ENCODE measurements around the gene NCAM1.

NCAM1 gene

DNA sequence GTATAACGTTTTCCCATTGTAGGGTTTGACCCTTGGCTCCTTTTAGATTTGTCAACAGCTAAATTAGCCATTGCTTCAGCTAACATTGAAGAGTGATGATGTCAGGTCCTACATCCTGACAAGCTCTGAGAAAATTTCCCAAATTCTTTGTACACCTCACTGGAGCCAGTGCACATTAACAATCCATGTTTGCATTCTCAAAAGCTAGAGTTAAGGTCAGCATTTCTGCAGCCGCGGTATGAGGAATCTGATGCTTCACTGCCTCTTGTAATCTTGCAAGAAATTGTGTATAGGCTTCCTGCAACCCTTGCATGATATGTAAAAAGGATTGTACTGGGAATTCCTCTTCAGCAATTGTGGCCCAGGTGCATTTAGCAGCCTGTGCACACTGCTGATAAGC is 33.1 kb upstream of the NCAM1 start:
- peaks cover 0 to 3% of the 10 kb centered on the region in 2 donors for H3K4me1 ChIP-seq (ENCODE audit: control insufficient read depth in 2 of 2, insufficient read depth in 1 of 2, low read depth in 1 of 2, low read length in 2 of 2)
- H3K9me3 ChIP-seq (replicated peaks in 1 of 2; ENCODE audit: control insufficient read depth in 2 of 2, insufficient read depth in 1 of 2, low read depth in 1 of 2, low read length in 2 of 2) = no peaks in the 10 kb centered on the region
- H3K36me3 ChIP-seq (replicated peaks in 1 of 2; ENCODE audit: control insufficient read depth in 2 of 2, insufficient read depth in 2 of 2, low read length in 2 of 2) = no peaks in the 10 kb centered on the region
- no peak overlapping the region for H3K4ac ChIP-seq (ENCODE audit: low read length)
- no peak overlapping the region for H2AFZ ChIP-seq (ENCODE audit: low read length)
- no peak overlapping the region for H4K8ac ChIP-seq (ENCODE audit: low read depth, low read length)
- H2BK15ac ChIP-seq (ENCODE audit: low read length) = no peak overlapping the region
- no peak overlapping the region for H2BK12ac ChIP-seq (ENCODE audit: low read length)
- DNase-seq (ENCODE audit: low spot score) = no peak
- H3K9ac ChIP-seq (ENCODE audit: low read depth, low read length, poor library complexity) = no peak overlapping the region
- no peak overlapping the region for H3K4me2 ChIP-seq (ENCODE audit: insufficient read depth, low read length, poor library complexity, severe bottlenecking)
- H3K23ac ChIP-seq (ENCODE audit: low read depth, low read length, poor library complexity) = no peak overlapping the region
- H3K14ac ChIP-seq (ENCODE audit: low read length) = no peak overlapping the region
- no CpG with 5 or more reads among the region's 3 CpGs for WGBS, 2 donors (ENCODE audit: extremely low coverage in 2 of 2, insufficient read length in 2 of 2, insufficient replicate concordance in 1 of 2)
- no peak overlapping the region for H2BK5ac ChIP-seq (ENCODE audit: low read length)
- no peak overlapping the region for H3K4me3 ChIP-seq (ENCODE audit: low read length in 2 of 2)
- H2AK5ac ChIP-seq (ENCODE audit: low read depth, low read length) = no peak overlapping the region
- H3K27ac ChIP-seq (replicated peaks; ENCODE audit: low read length) = no peak overlapping the region
- no peak overlapping the region for H4K91ac ChIP-seq (ENCODE audit: low read depth, low read length, poor library complexity)
- H3K27me3 ChIP-seq (ENCODE audit: control insufficient read depth in 3 of 3, insufficient read depth in 3 of 3, low read depth in 1 of 3, low read length in 3 of 3) = no peaks in the 10 kb centered on the region
- no peaks in the 10 kb centered on the region for H3K79me1 ChIP-seq (ENCODE audit: low read depth, low read length)
- no peak overlapping the region for H3K18ac ChIP-seq (ENCODE audit: low read length)
- no peak overlapping the region for H2BK120ac ChIP-seq (ENCODE audit: low read depth, low read length)

DNA sequence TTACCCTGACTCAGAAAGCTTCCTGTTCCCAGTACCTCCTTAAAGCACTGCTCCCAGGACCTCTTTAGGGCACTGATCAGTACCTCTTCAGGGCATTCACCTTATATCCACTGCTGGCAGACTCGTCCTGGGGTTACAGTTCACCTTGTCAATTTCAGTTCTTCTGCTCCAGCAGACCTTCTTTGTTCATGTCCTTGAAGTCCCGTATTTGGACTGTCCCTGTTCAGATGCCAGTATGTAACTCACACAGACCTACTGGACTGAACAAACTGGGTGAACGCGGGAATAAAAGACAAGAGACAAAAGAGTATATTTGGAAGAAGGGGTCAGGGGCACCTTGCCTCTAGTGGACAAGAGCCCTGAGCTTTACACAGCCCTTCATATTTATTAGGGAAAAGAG is 31.8 kb upstream of the NCAM1 start:
- H3K14ac ChIP-seq (ENCODE audit: low read length) = no peak overlapping the region
- peaks cover 0 to 3% of the 10 kb centered on the region in 2 donors for H3K4me1 ChIP-seq (ENCODE audit: control insufficient read depth in 2 of 2, insufficient read depth in 1 of 2, low read depth in 1 of 2, low read length in 2 of 2)
- H2AFZ ChIP-seq (ENCODE audit: low read length) = no peak overlapping the region
- H2BK15ac ChIP-seq (ENCODE audit: low read length) = no peak overlapping the region
- no peak overlapping the region for H3K4me3 ChIP-seq (ENCODE audit: low read length in 2 of 2)
- H3K36me3 ChIP-seq (replicated peaks in 1 of 2; ENCODE audit: control insufficient read depth in 2 of 2, insufficient read depth in 2 of 2, low read length in 2 of 2) = no peaks in the 10 kb centered on the region
- no peaks in the 10 kb centered on the region for H3K9me3 ChIP-seq (replicated peaks in 1 of 2; ENCODE audit: control insufficient read depth in 2 of 2, insufficient read depth in 1 of 2, low read depth in 1 of 2, low read length in 2 of 2)
- no peak overlapping the region for H2BK5ac ChIP-seq (ENCODE audit: low read length)
- H4K91ac ChIP-seq (ENCODE audit: low read depth, low read length, poor library complexity) = no peak overlapping the region
- no peak for DNase-seq (ENCODE audit: low spot score)
- no peaks in the 10 kb centered on the region for H3K27me3 ChIP-seq (ENCODE audit: control insufficient read depth in 3 of 3, insufficient read depth in 3 of 3, low read depth in 1 of 3, low read length in 3 of 3)
- H3K9ac ChIP-seq (ENCODE audit: low read depth, low read length, poor library complexity) = no peak overlapping the region
- no peak overlapping the region for H2AK5ac ChIP-seq (ENCODE audit: low read depth, low read length)
- no peak overlapping the region for H3K23ac ChIP-seq (ENCODE audit: low read depth, low read length, poor library complexity)
- no peak overlapping the region for H2BK120ac ChIP-seq (ENCODE audit: low read depth, low read length)
- no peak overlapping the region for H3K4me2 ChIP-seq (ENCODE audit: insufficient read depth, low read length, poor library complexity, severe bottlenecking)
- H3K4ac ChIP-seq (ENCODE audit: low read length) = no peak overlapping the region
- H2BK12ac ChIP-seq (ENCODE audit: low read length) = no peak overlapping the region
- no peaks in the 10 kb centered on the region for H3K79me1 ChIP-seq (ENCODE audit: low read depth, low read length)
- no peak overlapping the region for H3K27ac ChIP-seq (replicated peaks; ENCODE audit: low read length)
- H4K8ac ChIP-seq (ENCODE audit: low read depth, low read length) = no peak overlapping the region
- no peak overlapping the region for H3K18ac ChIP-seq (ENCODE audit: low read length)
- WGBS, 2 donors (ENCODE audit: extremely low coverage in 2 of 2, insufficient read length in 2 of 2, insufficient replicate concordance in 1 of 2) = no CpG with 5 or more reads among the region's 4 CpGs

DNA sequence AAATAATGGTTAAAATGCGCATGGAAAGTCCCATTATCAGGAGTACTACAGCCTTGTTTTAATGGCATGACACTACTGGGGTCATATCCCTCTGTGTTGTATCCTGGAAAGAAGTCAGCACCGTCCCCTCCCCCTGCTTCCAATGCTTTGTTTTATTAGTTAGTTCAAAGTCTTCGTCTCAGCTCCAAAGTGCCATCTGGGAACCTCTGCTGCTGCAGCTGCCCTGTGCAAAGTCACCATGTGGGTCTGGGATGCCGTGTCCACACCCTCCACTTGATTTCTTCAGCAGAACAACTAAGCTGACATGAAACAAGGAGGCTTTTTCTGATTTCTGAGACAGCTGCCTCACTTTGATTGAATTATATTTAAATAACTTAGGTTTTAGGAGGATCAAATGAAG is 29.5 kb upstream of the NCAM1 start:
- Histone ChIP-seq H3K27ac (replicated peaks; ENCODE audit: low read length) (no peak overlapping the region), H3K4me2 (ENCODE audit: insufficient read depth, low read length, poor library complexity, severe bottlenecking) (no peak overlapping the region), H4K8ac (ENCODE audit: low read depth, low read length) (no peak overlapping the region), H3K27me3 (ENCODE audit: control insufficient read depth in 3 of 3, insufficient read depth in 3 of 3, low read depth in 1 of 3, low read length in 3 of 3) (no peaks in the 10 kb centered on the region), H2BK15ac (ENCODE audit: low read length) (no peak overlapping the region), H3K14ac (ENCODE audit: low read length) (no peak overlapping the region), H2BK5ac (ENCODE audit: low read length) (no peak overlapping the region), H3K9me3 (replicated peaks in 1 of 2; ENCODE audit: control insufficient read depth in 2 of 2, insufficient read depth in 1 of 2, low read depth in 1 of 2, low read length in 2 of 2) (no peaks in the 10 kb centered on the region), H2BK12ac (ENCODE audit: low read length) (no peak overlapping the region), H3K9ac (ENCODE audit: low read depth, low read length, poor library complexity) (no peak overlapping the region), H2AFZ (ENCODE audit: low read length) (no peak overlapping the region), H4K91ac (ENCODE audit: low read depth, low read length, poor library complexity) (no peak overlapping the region), H2AK5ac (ENCODE audit: low read depth, low read length) (no peak overlapping the region), H3K36me3 (replicated peaks in 1 of 2; ENCODE audit: control insufficient read depth in 2 of 2, insufficient read depth in 2 of 2, low read length in 2 of 2) (no peaks in the 10 kb centered on the region), H3K4me3 (ENCODE audit: low read length in 2 of 2) (no peak overlapping the region), H3K23ac (ENCODE audit: low read depth, low read length, poor library complexity) (no peak overlapping the region), H2BK120ac (ENCODE audit: low read depth, low read length) (no peak overlapping the region), H3K18ac (ENCODE audit: low read length) (no peak overlapping the region), H3K79me1 (ENCODE audit: low read depth, low read length) (no peaks in the 10 kb centered on the region), H3K4ac (ENCODE audit: low read length) (no peak overlapping the region), H3K4me1 (ENCODE audit: control insufficient read depth in 2 of 2, insufficient read depth in 1 of 2, low read depth in 1 of 2, low read length in 2 of 2) (peaks cover 0 to 3% of the 10 kb centered on the region in 2 donors)
- WGBS, 2 donors (ENCODE audit: extremely low coverage in 2 of 2, insufficient read length in 2 of 2, insufficient replicate concordance in 1 of 2) = no CpG with 5 or more reads among the region's 4 CpGs
- no peak for DNase-seq (ENCODE audit: low spot score)

DNA sequence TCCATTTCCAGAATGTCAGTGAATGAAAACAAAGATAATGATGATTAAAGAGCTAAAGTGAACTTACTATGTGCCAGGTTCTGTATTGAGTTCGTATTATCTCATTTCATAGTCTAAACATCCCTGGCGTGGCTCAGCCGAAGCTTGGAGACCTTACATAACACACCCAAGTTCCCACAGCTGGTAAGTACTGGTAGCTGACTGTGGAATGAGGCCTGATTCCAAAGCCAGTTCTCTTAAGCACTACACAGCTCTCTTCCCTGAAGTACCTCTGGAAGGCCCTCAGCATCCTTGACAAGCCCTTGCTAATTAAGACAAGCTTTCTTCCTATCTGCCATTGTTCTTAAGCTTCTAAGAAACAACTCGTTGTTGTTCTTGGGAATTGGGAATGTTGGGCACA is 28.6 kb upstream of the NCAM1 start:
- H3K27ac ChIP-seq (replicated peaks; ENCODE audit: low read length) = no peak overlapping the region
- no CpG with 5 or more reads among the region's 4 CpGs for WGBS, 2 donors (ENCODE audit: extremely low coverage in 2 of 2, insufficient read length in 2 of 2, insufficient replicate concordance in 1 of 2)

More for the DNA sequence above, 28.6 kb upstream of the NCAM1 start:
- Histone ChIP-seq H3K9ac (ENCODE audit: low read depth, low read length, poor library complexity) (no peak overlapping the region), H3K27me3 (ENCODE audit: control insufficient read depth in 3 of 3, insufficient read depth in 3 of 3, low read depth in 1 of 3, low read length in 3 of 3) (no peaks in the 10 kb centered on the region), H3K4me1 (ENCODE audit: control insufficient read depth in 2 of 2, insufficient read depth in 1 of 2, low read depth in 1 of 2, low read length in 2 of 2) (peaks cover 0 to 3% of the 10 kb centered on the region in 2 donors), H2AK5ac (ENCODE audit: low read depth, low read length) (no peak overlapping the region), H3K18ac (ENCODE audit: low read length) (no peak overlapping the region), H3K4me3 (ENCODE audit: low read length in 2 of 2) (no peak overlapping the region), H2AFZ (ENCODE audit: low read length) (no peak overlapping the region), H2BK12ac (ENCODE audit: low read length) (no peak overlapping the region), H2BK120ac (ENCODE audit: low read depth, low read length) (no peak overlapping the region), H3K9me3 (replicated peaks in 1 of 2; ENCODE audit: control insufficient read depth in 2 of 2, insufficient read depth in 1 of 2, low read depth in 1 of 2, low read length in 2 of 2) (no peaks in the 10 kb centered on the region), H3K14ac (ENCODE audit: low read length) (no peak overlapping the region), H3K36me3 (replicated peaks in 1 of 2; ENCODE audit: control insufficient read depth in 2 of 2, insufficient read depth in 2 of 2, low read length in 2 of 2) (no peaks in the 10 kb centered on the region), H3K4ac (ENCODE audit: low read length) (no peak overlapping the region), H2BK15ac (ENCODE audit: low read length) (no peak overlapping the region), H3K4me2 (ENCODE audit: insufficient read depth, low read length, poor library complexity, severe bottlenecking) (no peak overlapping the region), H4K8ac (ENCODE audit: low read depth, low read length) (no peak overlapping the region), H3K79me1 (ENCODE audit: low read depth, low read length) (no peaks in the 10 kb centered on the region), H4K91ac (ENCODE audit: low read depth, low read length, poor library complexity) (no peak overlapping the region), H3K23ac (ENCODE audit: low read depth, low read length, poor library complexity) (no peak overlapping the region), H2BK5ac (ENCODE audit: low read length) (no peak overlapping the region)
- no peak for DNase-seq (ENCODE audit: low spot score)

Data from neuronal stem cell (in vitro differentiated cells).